Neuronal stem cell (in vitro differentiated cells): ENCODE measurements around the gene CLN5.

Experiments used
- DNase-seq: peaks from one replicate; pipeline ENCODE4 v3.0.0-alpha.2; 2013; ENCODE audit warnings: low spot score
- H2AFZ ChIP-seq: one replicate; pipeline ENCODE4 v1.6.1; 2013; ENCODE audit warnings: mild to moderate bottlenecking, low read length, inconsistent platforms
- H2AK5ac ChIP-seq: 2 replicates; pipeline ENCODE4 v1.6.1; 2013; ENCODE audit warnings: low read depth, mild to moderate bottlenecking, inconsistent platforms, low read length, moderate library complexity, mixed read lengths
- H2BK120ac ChIP-seq: 2 replicates; pipeline ENCODE4 v1.6.1; 2013; ENCODE audit warnings: low read depth, mild to moderate bottlenecking, inconsistent platforms, low read length, moderate library complexity, mixed read lengths
- H2BK12ac ChIP-seq: one replicate; pipeline ENCODE4 v1.6.1; 2013; ENCODE audit warnings: low read length, inconsistent platforms
- H2BK15ac ChIP-seq: 2 replicates; pipeline ENCODE4 v1.6.1; 2013; ENCODE audit warnings: mild to moderate bottlenecking, low read length, inconsistent platforms, mixed read lengths
- H2BK5ac ChIP-seq: one replicate; pipeline ENCODE4 v1.6.1; 2013; ENCODE audit warnings: inconsistent platforms, mild to moderate bottlenecking, low read length, moderate library complexity
- H3K14ac ChIP-seq: one replicate; pipeline ENCODE4 v1.6.1; 2013; ENCODE audit warnings: low read length, inconsistent platforms
- H3K18ac ChIP-seq: 2 replicates; pipeline ENCODE4 v1.6.1; 2013; ENCODE audit warnings: low read length, inconsistent platforms
- H3K23ac ChIP-seq: 2 replicates; pipeline ENCODE4 v1.6.1; 2013; ENCODE audit warnings: low read depth, mild to moderate bottlenecking, mixed read lengths, low read length, inconsistent platforms; ENCODE audit not compliant: poor library complexity
- H3K27ac ChIP-seq: replicated peaks from 3 replicates; pipeline ENCODE4 v1.5.1; 2013; ENCODE audit warnings: low read length, inconsistent platforms
- H3K27me3 ChIP-seq, 3 experiments: 2 replicates each; pipeline ENCODE4 v1.6.1; 2013; ENCODE audit warnings: low read length in 3 of 3, mild to moderate bottlenecking in 2 of 3, inconsistent platforms in 1 of 3, low read depth in 1 of 3, mixed read lengths in 1 of 3, moderate library complexity in 1 of 3; ENCODE audit not compliant: control insufficient read depth in 3 of 3, insufficient read depth in 3 of 3
- H3K36me3 ChIP-seq, 2 donors: replicated peaks in 1 of 2; 2 replicates each; pipeline ENCODE4 v1.6.1; 2013; ENCODE audit warnings: low read length in 2 of 2; ENCODE audit not compliant: control insufficient read depth in 2 of 2, insufficient read depth in 2 of 2
- H3K4ac ChIP-seq: 2 replicates; pipeline ENCODE4 v1.6.1; 2013; ENCODE audit warnings: inconsistent platforms, mild to moderate bottlenecking, low read length, moderate library complexity
- H3K4me1 ChIP-seq, 2 donors: 1 replicate in 1 of 2; 2 replicates in 1 of 2; pipeline ENCODE4 v1.6.1; 2013; ENCODE audit warnings: low read length in 2 of 2, low read depth in 1 of 2; ENCODE audit not compliant: control insufficient read depth in 2 of 2, insufficient read depth in 1 of 2
- H3K4me2 ChIP-seq: one replicate; pipeline ENCODE4 v1.6.1; 2013; ENCODE audit warnings: mild to moderate bottlenecking, low read length, inconsistent platforms; ENCODE audit not compliant: insufficient read depth, poor library complexity, severe bottlenecking
- H3K4me3 ChIP-seq, 2 donors: 2 replicates each; pipeline ENCODE4 v1.5.1; 2013; ENCODE audit warnings: low read length in 2 of 2, mild to moderate bottlenecking in 2 of 2, inconsistent platforms in 1 of 2, moderate library complexity in 1 of 2
- H3K79me1 ChIP-seq: one replicate; pipeline ENCODE4 v1.6.1; 2013; ENCODE audit warnings: low read depth, mild to moderate bottlenecking, inconsistent platforms, low read length, moderate library complexity
- H3K9ac ChIP-seq: one replicate; pipeline ENCODE4 v1.6.1; 2013; ENCODE audit warnings: mild to moderate bottlenecking, low read depth, low read length, inconsistent platforms; ENCODE audit not compliant: poor library complexity
- H3K9me3 ChIP-seq, 2 donors: replicated peaks in 1 of 2; 2 replicates each; pipeline versions ENCODE3 to v1.6.1; 2013; ENCODE audit warnings: low read length in 2 of 2, mild to moderate bottlenecking in 2 of 2, inconsistent platforms in 1 of 2, low read depth in 1 of 2, mixed read lengths in 1 of 2, moderate library complexity in 1 of 2; ENCODE audit not compliant: control insufficient read depth in 2 of 2, insufficient read depth in 1 of 2
- H4K8ac ChIP-seq: one replicate; pipeline ENCODE4 v1.6.1; 2013; ENCODE audit warnings: low read depth, mild to moderate bottlenecking, inconsistent platforms, low read length, moderate library complexity
- H4K91ac ChIP-seq: one replicate; pipeline ENCODE4 v1.6.1; 2013; ENCODE audit warnings: low read length, low read depth, mild to moderate bottlenecking, inconsistent platforms; ENCODE audit not compliant: poor library complexity
- WGBS, 2 donors: extraction: QIAGEN DNeasy Blood & Tissue Kit; methylation state at CpG; one replicate each; pipeline ENCODE4 v1.1.7; 2013; ENCODE audit warnings: missing lambda C conversion rate in 2 of 2, mixed read lengths in 1 of 2; ENCODE audit not compliant: insufficient read length in 2 of 2, insufficient replicate concordance in 1 of 2; ENCODE audit errors: extremely low coverage in 2 of 2; 5-methylcytosine and 5-hydroxymethylcytosine counted together

The CLN5 gene

GRCh38 chr13:77031656-77032243 lies 39.9 kb downstream of the CLN5 start:
- H3K14ac ChIP-seq: no peak overlapping the region
- no peak overlapping the region for H3K9ac ChIP-seq
- peak overlapping the region; percentile 34 for H2AFZ ChIP-seq
- H3K4me3 ChIP-seq: no peak overlapping the region
- no peak overlapping the region for H2BK12ac ChIP-seq
- peaks cover 2 to 3% of the 10 kb centered on the region in 2 donors for H3K4me1 ChIP-seq
- no peak overlapping the region for H4K8ac ChIP-seq
- no peak for DNase-seq
- H3K18ac ChIP-seq: no peak overlapping the region
- no peak overlapping the region for H3K23ac ChIP-seq
- H3K79me1 ChIP-seq: no peaks in the 10 kb centered on the region
- H2AK5ac ChIP-seq: no peak overlapping the region
- H3K4me2 ChIP-seq: no peak overlapping the region
- no peak overlapping the region for H3K27ac ChIP-seq
- no CpG with 5 or more reads among the region's 6 CpGs for WGBS, 2 donors
- H3K36me3 ChIP-seq: no peaks in the 10 kb centered on the region
- no peak overlapping the region for H2BK120ac ChIP-seq
- H2BK5ac ChIP-seq: no peak overlapping the region
- no peaks in the 10 kb centered on the region for H3K9me3 ChIP-seq
- H3K27me3 ChIP-seq: no peaks in the 10 kb centered on the region
- H4K91ac ChIP-seq: no peak overlapping the region
- no peak overlapping the region for H2BK15ac ChIP-seq
- no peak overlapping the region for H3K4ac ChIP-seq

- Histone ChIP-seq H2BK15ac (no peak overlapping the region), H3K79me1 (no peaks in the 10 kb centered on the region), H2BK12ac (no peak overlapping the region), H4K91ac (no peak overlapping the region), H2AK5ac (no peak overlapping the region), H3K4me2 (no peak overlapping the region), H2BK5ac (no peak overlapping the region), H3K36me3 (no peaks in the 10 kb centered on the region), H3K4ac (no peak overlapping the region), H3K9me3 (no peaks in the 10 kb centered on the region), H4K8ac (no peak overlapping the region), H2BK120ac (no peak overlapping the region), H3K9ac (no peak overlapping the region), H3K18ac (no peak overlapping the region), H3K27ac (no peak overlapping the region), H3K14ac (no peak overlapping the region), H3K23ac (no peak overlapping the region), H3K4me1 (no peaks in the 10 kb centered on the region), H3K4me3 (no peak overlapping the region), H3K27me3 (no peaks in the 10 kb centered on the region), H2AFZ (no peak overlapping the region)
- DNase-seq: no peak
- no CpG with 5 or more reads among the region's 4 CpGs for WGBS, 2 donors
These were observed 41.9 kb downstream of the CLN5 start for GRCh38 chr13:77033717-77034302.

- H2AFZ ChIP-seq: no peak overlapping the region
- H4K8ac ChIP-seq: no peak overlapping the region
- no peaks in the 10 kb centered on the region for H3K36me3 ChIP-seq
- no CpG with 5 or more reads among the region's 5 CpGs for WGBS, 2 donors
- H3K27me3 ChIP-seq: no peaks in the 10 kb centered on the region
- no peak overlapping the region for H2BK15ac ChIP-seq
- no peak overlapping the region for H3K4me3 ChIP-seq
- no peak overlapping the region for H4K91ac ChIP-seq
- H3K9me3 ChIP-seq: peaks cover 0 to 1% of the 10 kb centered on the region in 2 donors
- H3K14ac ChIP-seq: no peak overlapping the region
- H3K4me1 ChIP-seq: no peaks in the 10 kb centered on the region
- no peak overlapping the region for H2BK120ac ChIP-seq
- no peak overlapping the region for H3K23ac ChIP-seq
- no peak overlapping the region for H3K18ac ChIP-seq
- no peak overlapping the region for H2AK5ac ChIP-seq
- no peak overlapping the region for H3K4me2 ChIP-seq
- no peak overlapping the region for H2BK5ac ChIP-seq
- no peak for DNase-seq
- no peaks in the 10 kb centered on the region for H3K79me1 ChIP-seq
- H3K9ac ChIP-seq: no peak overlapping the region
- H3K4ac ChIP-seq: no peak overlapping the region
- no peak overlapping the region for H3K27ac ChIP-seq
- H2BK12ac ChIP-seq: no peak overlapping the region
These were observed 43.0 kb downstream of the CLN5 start for GRCh38 chr13:77034881-77035280.

- H2BK15ac ChIP-seq: no peak overlapping the region
- H3K9ac ChIP-seq: no peak overlapping the region
- no CpG with 5 or more reads among the region's 1 CpG for WGBS, 2 donors
- no peak overlapping the region for H3K4ac ChIP-seq
- no peaks in the 10 kb centered on the region for H3K79me1 ChIP-seq
- peak overlapping the region; percentile 23 for H2AFZ ChIP-seq
- H3K23ac ChIP-seq: no peak overlapping the region
- H3K27me3 ChIP-seq: no peaks in the 10 kb centered on the region
- H4K91ac ChIP-seq: no peak overlapping the region
- no peak overlapping the region for H4K8ac ChIP-seq
- no peak overlapping the region for H2BK12ac ChIP-seq
- no peak for DNase-seq
- no peaks in the 10 kb centered on the region for H3K36me3 ChIP-seq
- H3K4me2 ChIP-seq: no peak overlapping the region
- H3K14ac ChIP-seq: no peak overlapping the region
- peaks cover 0 to 1% of the 10 kb centered on the region in 2 donors for H3K9me3 ChIP-seq
- H2BK120ac ChIP-seq: no peak overlapping the region
- no peak overlapping the region for H3K18ac ChIP-seq
- H2BK5ac ChIP-seq: no peak overlapping the region
- no peak overlapping the region for H2AK5ac ChIP-seq
- no peak overlapping the region for H3K27ac ChIP-seq
- H3K4me3 ChIP-seq: no peak overlapping the region
- H3K4me1 ChIP-seq: no peaks in the 10 kb centered on the region
These were observed 44.4 kb downstream of the CLN5 start for GRCh38 chr13:77036279-77036678.
